Upper lobe of left lung (tissue), 4 donors: ENCODE data around the gene CFAP74.

ENCODE experiments used
- CTCF ChIP-seq, 6 experiments: fragments of 450-650 bp in 4 of 6; fragments of 200-600 bp in 2 of 6; sonication (generic) in 2 of 6; IDR thresholded peaks; one replicate each; pipeline ENCODE4 v1.5.1; 2016 to 2019; ENCODE audit warnings: antibody characterized with exemption in 6 of 6
- EP300 ChIP-seq, 4 donors: sonication (generic); formaldehyde crosslinking; IDR thresholded peaks; one replicate each; pipeline ENCODE4 v1.5.1; 2017; ENCODE audit warnings: antibody characterized with exemption in 4 of 4, control low read depth in 2 of 4
- POLR2A ChIP-seq, 4 donors: fragments of 450-650 bp; IDR thresholded peaks; one replicate each; pipeline ENCODE4 v1.5.1; 2016 to 2017; ENCODE audit warnings: antibody characterized with exemption in 4 of 4, mild to moderate bottlenecking in 2 of 4

- TF ChIP-seq CTCF (IDR thresholded peaks at IDR 0.05) (no peak), POLR2A (IDR thresholded peaks at IDR 0.05) (no peak), EP300 (IDR thresholded peaks at IDR 0.05) (no peak)
Measured at GRCh38 chr1:1938276-1938573, 65.4 kb downstream of the CFAP74 start.
